NCI-H128 (cell line): Measurements from ENCODE around the gene CLSTN2.

Experiments
- DNase-seq: peaks from one replicate; lab custom pipeline; 2025; ENCODE audit not compliant: unreplicated experiment; lab: John Stamatoyannopoulos, UW

The CLSTN2 gene

GRCh38 chr3:139941580-139941979 lies 6.6 kb downstream of the CLSTN2 start:
- no peak for DNase-seq

GRCh38 chr3:139944256-139944910 lies 9.4 kb downstream of the CLSTN2 start:
- DNase-seq: peak; percentile 20

GRCh38 chr3:139945386-139945785 lies 10.4 kb downstream of the CLSTN2 start:
- no peak for DNase-seq

- no peak for DNase-seq
Observed at GRCh38 chr3:139945942-139946341, 11.0 kb downstream of the CLSTN2 start.

- no peak for DNase-seq
Observed at GRCh38 chr3:139948467-139948866, 13.5 kb downstream of the CLSTN2 start.

- no peak for DNase-seq
Observed at GRCh38 chr3:139948898-139949297, 13.9 kb downstream of the CLSTN2 start.

GRCh38 chr3:139953131-139953910 lies 18.3 kb downstream of the CLSTN2 start:
- DNase-seq: no peak

- no peak for DNase-seq
Observed at GRCh38 chr3:139954146-139954860, 19.3 kb downstream of the CLSTN2 start.

DNA sequence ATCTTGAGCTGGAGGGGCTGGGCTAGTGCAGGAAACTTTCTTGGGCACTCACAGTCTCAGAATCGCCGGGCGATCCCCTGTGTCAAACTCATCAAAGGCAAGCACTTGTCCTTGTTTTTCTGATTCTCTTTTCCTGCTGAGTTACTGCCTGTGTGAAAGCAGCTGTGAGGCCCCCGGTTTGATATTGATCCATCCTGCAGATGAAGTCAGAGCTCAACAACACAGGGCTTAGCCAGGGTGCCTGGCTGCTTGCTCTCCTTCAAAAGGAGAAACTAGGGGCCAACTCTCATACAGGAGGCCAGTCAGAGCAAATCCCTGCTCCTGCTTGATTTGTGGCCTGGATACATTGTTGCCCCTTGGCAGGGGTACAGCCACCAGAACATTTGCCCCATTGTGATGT lies 22.9 kb downstream of the CLSTN2 start:
- no peak for DNase-seq

- no peak for DNase-seq
Observed at GRCh38 chr3:139969386-139969785, 34.4 kb downstream of the CLSTN2 start.

DNA sequence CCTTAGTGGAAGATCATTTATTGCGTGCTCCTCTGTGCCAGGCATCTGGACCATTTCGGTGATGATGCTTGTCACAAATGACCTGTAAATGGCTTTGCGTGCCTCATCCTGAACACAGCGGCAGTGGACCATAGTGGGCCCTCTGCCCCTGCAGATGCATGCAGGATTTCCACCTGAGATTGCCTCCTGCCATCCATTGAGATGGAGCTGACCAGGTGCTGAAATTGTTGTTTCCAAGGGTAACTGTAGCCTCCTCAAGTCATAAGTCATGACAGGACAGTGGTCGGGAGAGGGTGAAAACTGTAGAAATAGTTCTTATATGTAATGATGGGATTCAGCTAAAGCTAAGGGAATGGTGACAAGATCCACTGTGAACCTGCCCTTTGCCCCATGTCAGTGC lies 35.5 kb downstream of the CLSTN2 start:
- no peak for DNase-seq

GRCh38 chr3:139974809-139975425 lies 39.9 kb downstream of the CLSTN2 start:
- DNase-seq: no peak

GRCh38 chr3:139975594-139976365 lies 40.8 kb downstream of the CLSTN2 start:
- DNase-seq: no peak

DNA sequence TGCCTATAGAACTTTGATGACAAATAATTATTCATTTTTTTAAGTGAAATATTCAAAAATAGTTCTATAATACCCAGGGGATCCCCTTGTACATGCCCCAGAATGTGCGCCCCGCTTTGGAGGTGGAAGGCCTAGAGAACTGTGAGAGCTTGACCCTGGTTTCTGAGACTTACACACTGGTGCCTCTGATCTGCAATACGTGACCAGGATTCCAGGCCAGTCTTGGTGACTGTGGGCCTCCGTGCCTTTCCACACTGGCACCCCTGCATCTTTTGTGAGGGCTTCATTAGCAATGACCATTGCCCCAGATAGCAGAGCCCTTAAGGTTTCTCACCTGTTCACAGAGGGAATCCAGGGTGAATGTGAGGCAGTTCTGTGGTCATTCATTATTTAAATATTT lies 44.0 kb downstream of the CLSTN2 start:
- DNase-seq: no peak

DNA sequence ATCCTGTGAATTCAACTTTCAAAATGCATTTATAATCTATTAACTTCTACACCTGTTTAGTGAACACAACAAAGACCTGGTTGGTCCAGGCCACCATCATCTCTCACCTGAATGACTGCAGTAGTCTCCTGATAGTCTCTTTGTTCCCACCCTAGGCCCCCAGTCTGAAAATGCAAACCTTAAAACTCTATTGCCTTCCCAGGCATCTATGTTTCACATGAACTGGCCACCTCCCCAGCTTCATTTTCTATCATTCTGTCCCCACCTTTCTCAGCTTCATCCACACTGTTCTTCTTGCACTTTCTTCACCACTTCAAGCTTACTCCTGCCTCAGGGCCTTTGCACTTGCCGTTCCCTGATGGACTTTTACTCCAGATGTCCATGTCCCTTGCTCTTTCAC lies 45.0 kb downstream of the CLSTN2 start:
- DNase-seq: no peak

GRCh38 chr3:139982404-139982803 lies 47.4 kb downstream of the CLSTN2 start:
- DNase-seq: no peak

- DNase-seq: no peak
Observed at GRCh38 chr3:139985576-139985975, 50.6 kb downstream of the CLSTN2 start.

DNA sequence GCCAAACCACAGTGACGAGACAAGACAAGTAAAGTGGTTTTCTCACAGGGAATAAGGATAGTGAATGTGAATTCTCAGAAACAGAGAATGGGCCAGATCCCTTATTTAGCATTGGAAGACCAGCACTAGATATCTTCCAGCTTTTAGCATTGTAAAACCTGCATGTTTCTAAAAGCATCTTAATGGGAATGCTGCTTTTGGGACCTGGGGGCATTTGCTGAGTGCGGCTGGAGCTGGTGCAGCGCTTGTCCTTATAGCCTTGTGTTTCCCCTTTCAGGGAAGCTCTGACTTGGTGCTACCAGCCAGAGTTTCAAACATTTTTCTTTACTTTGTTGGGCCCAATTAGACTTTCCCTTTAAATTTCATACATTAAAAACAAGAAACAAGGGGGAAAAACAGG lies 52.9 kb downstream of the CLSTN2 start:
- DNase-seq: no peak

- DNase-seq: no peak
Observed at GRCh38 chr3:139988472-139989156, 53.6 kb downstream of the CLSTN2 start.

GRCh38 chr3:139994891-139995290 lies 59.9 kb downstream of the CLSTN2 start:
- DNase-seq: no peak
